ENCODE results near the gene KRTAP12-1. TPM values are rescaled to one million over a fixed set of nuclear protein-coding genes. Genes with fewer than 3 reads are reported as not detected.

Gene KRTAP12-1
- not detected in 2 replicates for total RNA-seq
- long read RNA-seq: 0 reads

- no peaks in the 10 kb centered on the region for H3K36me3 Mint-ChIP-seq (ENCODE audit: insufficient read depth)
- no peak for TF ChIP-seq CTCF (IDR thresholded peaks at IDR 0.05; ENCODE audit: unreplicated experiment)
- H3K27ac Mint-ChIP-seq: no peak within 1 kb of the TSS
- H3K4me3 Mint-ChIP-seq (ENCODE audit: low read depth): no peak within 1 kb of the TSS
- no peak for DNase-seq (ENCODE audit: low spot score, unreplicated experiment)
- peaks cover 53% of the 10 kb centered on the region for H3K27me3 Mint-ChIP-seq
- no peaks in the 10 kb centered on the region for H3K9me3 Mint-ChIP-seq (ENCODE audit: low read depth)
- H3K4me1 Mint-ChIP-seq (ENCODE audit: low read depth): peaks cover 8% of the 10 kb centered on the region
Observed at GRCh38 chr21:44681861-44682579, at the start of gene KRTAP12-1. KRTAP12-1 (minus strand) TSS chr21:44682163; CDS start chr21:44682123, 40 bp downstream.

GRCh38 chr21:44730951-44731579, 49.1 kb upstream of the KRTAP12-1 start:
- no peak overlapping the region for H3K27ac Mint-ChIP-seq
- TF ChIP-seq CTCF (IDR thresholded peaks at IDR 0.05; ENCODE audit: unreplicated experiment): no peak
- no peak for DNase-seq (ENCODE audit: low spot score, unreplicated experiment)
- no peaks in the 10 kb centered on the region for H3K36me3 Mint-ChIP-seq (ENCODE audit: insufficient read depth)
- peaks cover 32% of the 10 kb centered on the region for H3K27me3 Mint-ChIP-seq
- H3K4me1 Mint-ChIP-seq (ENCODE audit: low read depth): no peaks in the 10 kb centered on the region
- no peak overlapping the region for H3K4me3 Mint-ChIP-seq (ENCODE audit: low read depth)
- no peaks in the 10 kb centered on the region for H3K9me3 Mint-ChIP-seq (ENCODE audit: low read depth)

- Mint-ChIP-seq H3K4me3 (ENCODE audit: low read depth) (no peak overlapping the region), H3K9me3 (ENCODE audit: low read depth) (no peaks in the 10 kb centered on the region), H3K4me1 (ENCODE audit: low read depth) (no peaks in the 10 kb centered on the region), H3K27me3 (peaks cover 40% of the 10 kb centered on the region), H3K36me3 (ENCODE audit: insufficient read depth) (no peaks in the 10 kb centered on the region), H3K27ac (no peak overlapping the region)
- no peak for DNase-seq (ENCODE audit: low spot score, unreplicated experiment)
- no peak for TF ChIP-seq CTCF (IDR thresholded peaks at IDR 0.05; ENCODE audit: unreplicated experiment)
Observed at GRCh38 chr21:44730028-44730395, 48.0 kb upstream of the KRTAP12-1 start.

GRCh38 chr21:44729336-44730027, 47.5 kb upstream of the KRTAP12-1 start:
- no peaks in the 10 kb centered on the region for H3K36me3 Mint-ChIP-seq (ENCODE audit: insufficient read depth)
- H3K27ac Mint-ChIP-seq: no peak overlapping the region
- H3K9me3 Mint-ChIP-seq (ENCODE audit: low read depth): no peaks in the 10 kb centered on the region
- H3K4me3 Mint-ChIP-seq (ENCODE audit: low read depth): no peak overlapping the region
- TF ChIP-seq CTCF (IDR thresholded peaks at IDR 0.05; ENCODE audit: unreplicated experiment): no peak
- DNase-seq (ENCODE audit: low spot score, unreplicated experiment): no peak
- H3K4me1 Mint-ChIP-seq (ENCODE audit: low read depth): no peaks in the 10 kb centered on the region
- H3K27me3 Mint-ChIP-seq: peaks cover 43% of the 10 kb centered on the region

GRCh38 chr21:44728716-44729115, 46.8 kb upstream of the KRTAP12-1 start:
- Mint-ChIP-seq H3K9me3 (ENCODE audit: low read depth) (no peaks in the 10 kb centered on the region), H3K4me1 (ENCODE audit: low read depth) (no peaks in the 10 kb centered on the region), H3K27ac (no peak overlapping the region), H3K4me3 (ENCODE audit: low read depth) (no peak overlapping the region), H3K27me3 (peaks cover 46% of the 10 kb centered on the region), H3K36me3 (ENCODE audit: insufficient read depth) (no peaks in the 10 kb centered on the region)
- TF ChIP-seq CTCF (IDR thresholded peaks at IDR 0.05; ENCODE audit: unreplicated experiment): no peak
- DNase-seq (ENCODE audit: low spot score, unreplicated experiment): no peak
